HEK293T (cell line): ENCODE results near the gene OR2G3.

Experiments
- CTCF ChIA-PET: fragments of 350-600 bp; formaldehyde crosslinking; extraction: SDS; loops from one replicate; lab custom pipeline; 2021; ENCODE audit warnings: antibody characterized with exemption, inconsistent platforms; lab: Yijun Ruan, JAX
- POLR2A ChIA-PET: fragments of 350-600 bp; formaldehyde crosslinking; extraction: SDS; loops from one replicate; lab custom pipeline; 2020; ENCODE audit warnings: antibody characterized with exemption, inconsistent platforms; lab: Yijun Ruan, JAX
- DNase-seq: peaks from one replicate; pipeline ENCODE4 v3.0.0; 2012; ENCODE audit warnings: mixed read lengths; ENCODE audit errors: extremely low spot score
- ARNT ChIP-seq: fragments of 450-650 bp; IDR thresholded peaks from 2 replicates; pipeline ENCODE4 v1.6.1; 2017; ENCODE audit warnings: mild to moderate bottlenecking
- BHLHE40 ChIP-seq: fragments of 450-650 bp; IDR thresholded peaks from 2 replicates; pipeline ENCODE4 v1.6.1; 2016; ENCODE audit warnings: mild to moderate bottlenecking, moderate library complexity, borderline replicate concordance
- CTBP1 ChIP-seq: fragments of 450-650 bp; IDR thresholded peaks from 2 replicates; pipeline ENCODE4 v1.6.1; 2016; ENCODE audit warnings: borderline replicate concordance
- ELF4 ChIP-seq: fragments of 450-650 bp; IDR thresholded peaks from 2 replicates; pipeline ENCODE4 v1.6.1; 2017; ENCODE audit warnings: antibody characterized with exemption
- FOXA1 ChIP-seq: fragments of 450-650 bp; IDR thresholded peaks from 2 replicates; pipeline ENCODE4 v1.6.1; 2016; ENCODE audit warnings: mild to moderate bottlenecking
- FOXK2 ChIP-seq: fragments of 450-650 bp; IDR thresholded peaks from 2 replicates; pipeline ENCODE4 v1.6.1; 2016; ENCODE audit warnings: mild to moderate bottlenecking
- FOXM1 ChIP-seq: fragments of 450-650 bp; IDR thresholded peaks from 2 replicates; pipeline ENCODE4 v1.6.1; 2017; ENCODE audit warnings: mild to moderate bottlenecking, borderline replicate concordance
- HDGF ChIP-seq: fragments of 450-650 bp; IDR thresholded peaks from 2 replicates; pipeline ENCODE4 v1.6.1; 2017; ENCODE audit warnings: antibody characterized with exemption, borderline replicate concordance
- L3MBTL2 ChIP-seq: fragments of 450-650 bp; conservative IDR thresholded peaks from 2 replicates; pipeline ENCODE4 v1.6.1; 2016; ENCODE audit warnings: mild to moderate bottlenecking
- LEF1 ChIP-seq: fragments of 450-650 bp; IDR thresholded peaks from 2 replicates; pipeline ENCODE4 v1.6.1; 2017; ENCODE audit warnings: mild to moderate bottlenecking, borderline replicate concordance
- NFRKB ChIP-seq: fragments of 450-650 bp; IDR thresholded peaks from 2 replicates; pipeline ENCODE4 v1.6.1; 2016; ENCODE audit warnings: mild to moderate bottlenecking, moderate library complexity
- SP1 ChIP-seq: fragments of 450-650 bp; IDR thresholded peaks from 2 replicates; pipeline ENCODE4 v1.6.1; 2017
- SUZ12 ChIP-seq: fragments of 450-650 bp; IDR thresholded peaks from 2 replicates; pipeline ENCODE4 v1.6.1; 2016; ENCODE audit warnings: mild to moderate bottlenecking
- TARDBP ChIP-seq: fragments of 450-650 bp; IDR thresholded peaks from 2 replicates; pipeline ENCODE4 v1.6.1; 2016
- ZNF384 ChIP-seq: fragments of 450-650 bp; IDR thresholded peaks from 2 replicates; pipeline ENCODE4 v1.6.1; 2016
- TF ChIP-seq, protein P1 (sequence below): fragments of 450-650 bp; IDR thresholded peaks from 2 replicates; pipeline ENCODE4 v1.6.1; 2016

The OR2G3 gene

DNA sequence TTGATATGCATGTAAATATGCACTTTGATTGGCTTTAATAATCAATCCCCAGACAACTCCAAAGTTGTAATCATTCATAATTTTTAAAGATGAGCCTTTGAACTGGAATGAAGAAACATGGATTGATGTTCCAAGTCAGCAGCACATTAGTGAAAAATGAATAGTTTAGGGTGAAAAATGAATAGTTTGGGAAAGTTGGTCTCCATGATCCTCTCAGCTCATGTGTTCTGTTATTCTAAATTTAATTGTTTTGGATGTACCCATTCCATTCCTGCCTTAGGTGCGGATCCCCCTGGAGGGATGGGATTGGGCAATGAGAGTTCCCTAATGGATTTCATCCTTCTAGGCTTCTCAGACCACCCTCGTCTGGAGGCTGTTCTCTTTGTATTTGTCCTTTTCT lies at the start of gene OR2G3:
OR2G3 (plus strand) TSS at position 301 of the 400 bp plus-strand sequence; CDS start at position 301, 0 bp downstream.
- TF ChIP-seq HDGF (no peak), ELF4 (no peak), ZNF384 (no peak), NFRKB (no peak), SUZ12 (no peak), BHLHE40 (no peak), SP1 (no peak), L3MBTL2 (no peak), FOXA1 (no peak), FOXM1 (no peak), CTBP1 (no peak), TARDBP (no peak)
- TF ChIP-seq, protein P1, sequence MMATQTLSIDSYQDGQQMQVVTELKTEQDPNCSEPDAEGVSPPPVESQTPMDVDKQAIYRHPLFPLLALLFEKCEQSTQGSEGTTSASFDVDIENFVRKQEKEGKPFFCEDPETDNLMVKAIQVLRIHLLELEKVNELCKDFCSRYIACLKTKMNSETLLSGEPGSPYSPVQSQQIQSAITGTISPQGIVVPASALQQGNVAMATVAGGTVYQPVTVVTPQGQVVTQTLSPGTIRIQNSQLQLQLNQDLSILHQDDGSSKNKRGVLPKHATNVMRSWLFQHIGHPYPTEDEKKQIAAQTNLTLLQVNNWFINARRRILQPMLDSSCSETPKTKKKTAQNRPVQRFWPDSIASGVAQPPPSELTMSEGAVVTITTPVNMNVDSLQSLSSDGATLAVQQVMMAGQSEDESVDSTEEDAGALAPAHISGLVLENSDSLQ: no peak
- DNase-seq: no peak
- POLR2A ChIA-PET: no interaction called here
- CTCF ChIA-PET: no interaction called here

DNA sequence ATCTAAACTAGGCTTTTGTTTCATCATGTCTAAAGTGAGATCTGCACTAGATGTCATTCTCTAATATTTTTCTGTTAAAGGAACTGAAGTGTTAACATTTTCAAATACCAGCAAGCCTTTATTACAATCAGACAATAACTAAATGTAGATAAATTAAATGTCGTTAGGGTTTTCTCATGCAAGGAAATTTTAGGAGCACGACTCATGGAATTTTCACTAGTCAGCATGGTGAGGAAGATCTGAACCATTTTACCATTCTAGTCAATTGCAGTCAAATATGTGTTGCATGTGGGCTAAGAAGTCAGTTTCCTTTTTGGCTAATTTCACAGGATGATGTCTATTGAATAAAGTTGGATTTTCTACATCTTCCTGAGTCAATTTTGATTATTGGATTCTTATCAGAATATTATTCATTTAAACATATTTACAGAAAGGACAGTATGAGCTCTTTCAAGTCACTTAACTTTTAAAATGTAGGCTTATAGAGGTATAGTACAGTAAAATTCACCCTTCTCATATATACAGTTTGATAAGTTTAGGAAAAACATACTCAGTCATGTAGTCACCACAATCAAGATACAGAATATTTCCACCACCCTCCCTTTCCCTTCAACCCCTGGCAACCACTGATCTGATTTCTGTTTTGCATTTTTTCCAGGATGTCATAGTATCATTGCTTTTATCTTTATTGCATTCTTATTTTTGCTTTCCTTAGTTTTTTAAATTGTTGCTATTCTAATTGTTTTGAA lies 47.3 kb upstream of the OR2G3 start:
- TF ChIP-seq L3MBTL2 (no peak), FOXA1 (no peak), ARNT (no peak), FOXK2 (no peak)
- DNase-seq: no peak
- ChIA-PET POLR2A (no interaction called here), CTCF (no interaction called here)

DNA sequence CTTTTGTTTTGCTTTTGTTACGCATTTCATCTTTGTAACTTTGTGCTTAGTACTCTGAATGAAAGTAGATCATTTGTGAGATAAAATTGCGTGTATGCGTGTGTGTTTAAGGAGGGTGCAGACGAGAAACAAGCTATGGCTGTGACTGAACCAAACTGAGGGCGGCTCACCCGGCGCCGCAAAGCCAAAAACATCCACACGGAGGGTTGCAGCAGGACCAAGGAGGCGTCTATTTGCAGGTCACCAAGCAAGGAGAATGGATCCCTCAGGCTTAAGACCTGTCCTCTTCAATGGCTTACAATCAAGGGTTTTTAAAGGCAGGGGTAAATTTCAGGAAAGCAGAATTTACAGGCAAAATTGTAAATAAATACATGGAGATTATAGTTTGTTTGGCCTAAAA lies 43.7 kb upstream of the OR2G3 start:
- ChIA-PET CTCF (no interaction called here), POLR2A (no interaction called here)
- no peak for DNase-seq
- TF ChIP-seq FOXM1 (no peak), SP1 (no peak), SUZ12 (no peak), ZNF384 (no peak), HDGF (no peak), BHLHE40 (no peak), FOXK2 (no peak), L3MBTL2 (no peak), LEF1 (no peak), ELF4 (no peak), TARDBP (no peak), ARNT (no peak)
- TF ChIP-seq, protein P1: no peak

DNA sequence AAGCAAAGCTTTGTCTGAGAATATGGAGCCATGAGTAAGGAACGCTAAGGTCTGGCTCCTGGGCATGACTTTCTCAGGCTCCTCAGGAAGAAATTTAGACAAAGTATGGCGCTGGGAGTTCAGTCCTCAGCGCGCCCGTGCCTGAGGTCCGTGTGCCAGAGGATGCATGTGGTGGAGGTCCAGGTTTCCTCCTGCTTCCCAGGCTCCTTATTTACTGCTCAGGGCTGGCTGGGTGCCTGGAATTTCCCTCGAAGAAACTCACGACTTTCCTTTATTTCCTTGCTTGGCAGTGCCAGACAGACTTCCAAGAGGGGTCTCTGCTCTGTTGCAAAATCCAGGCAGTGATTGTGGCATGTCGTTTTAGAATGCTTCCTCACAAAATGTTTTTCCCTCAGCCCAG lies 43.2 kb upstream of the OR2G3 start:
- no peak for DNase-seq
- CTCF ChIA-PET: no interaction called here
- POLR2A ChIA-PET: no interaction called here
- TF ChIP-seq FOXK2 (no peak), ARNT (no peak), HDGF (no peak), SUZ12 (no peak), ELF4 (no peak), ZNF384 (no peak), BHLHE40 (no peak), CTBP1 (no peak), FOXA1 (no peak), FOXM1 (no peak), NFRKB (no peak), TARDBP (no peak), L3MBTL2 (no peak), SP1 (no peak)
- TF ChIP-seq, protein P1: no peak

DNA sequence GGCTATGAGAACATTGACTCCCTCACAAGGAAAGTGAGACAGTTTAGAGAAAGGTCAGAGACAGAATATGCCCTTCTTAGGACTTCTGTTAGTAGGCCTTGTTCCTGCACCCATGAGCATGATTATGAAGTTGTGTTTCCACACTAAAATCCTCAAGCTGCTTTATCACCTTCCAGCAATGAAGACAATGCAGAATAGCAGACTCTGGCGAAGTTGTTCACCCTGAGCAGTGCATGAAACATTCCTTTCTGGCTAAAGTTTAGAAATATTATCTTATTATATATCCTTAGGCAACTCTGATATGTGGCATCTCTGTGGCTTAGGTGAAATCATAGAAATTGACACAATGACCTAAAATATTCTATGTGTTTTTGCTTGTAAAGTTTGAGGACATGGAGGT lies 31.1 kb upstream of the OR2G3 start:
- no peak for DNase-seq
- POLR2A ChIA-PET: no interaction called here
- no peak for TF ChIP-seq FOXM1
- CTCF ChIA-PET: no interaction called here

DNA sequence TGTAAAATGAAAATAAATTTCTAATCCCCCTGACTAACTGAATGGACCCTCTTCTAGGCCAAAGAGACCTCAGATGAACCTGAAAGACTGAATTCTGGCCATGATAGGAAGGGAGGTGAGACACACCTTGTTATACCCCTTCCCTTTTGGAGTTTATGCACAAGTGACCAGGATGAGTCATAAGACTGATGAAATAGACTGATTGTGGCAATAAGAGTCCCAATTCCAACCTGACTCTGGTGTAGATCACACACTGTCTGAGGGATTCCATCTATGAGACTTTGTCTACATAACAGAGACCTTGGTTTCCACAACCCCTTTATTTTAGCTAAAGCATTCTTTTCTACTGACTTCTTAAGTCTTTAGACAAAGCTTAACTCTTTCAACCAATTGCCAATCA lies 30.7 kb upstream of the OR2G3 start:
- TF ChIP-seq FOXK2: no peak
- TF ChIP-seq SP1: no peak
- no peak for TF ChIP-seq BHLHE40
- TF ChIP-seq LEF1: no peak
- no peak for TF ChIP-seq SUZ12
- no peak for TF ChIP-seq ARNT
- no peak for DNase-seq
- POLR2A ChIA-PET: no interaction called here
- CTCF ChIA-PET: no interaction called here

DNA sequence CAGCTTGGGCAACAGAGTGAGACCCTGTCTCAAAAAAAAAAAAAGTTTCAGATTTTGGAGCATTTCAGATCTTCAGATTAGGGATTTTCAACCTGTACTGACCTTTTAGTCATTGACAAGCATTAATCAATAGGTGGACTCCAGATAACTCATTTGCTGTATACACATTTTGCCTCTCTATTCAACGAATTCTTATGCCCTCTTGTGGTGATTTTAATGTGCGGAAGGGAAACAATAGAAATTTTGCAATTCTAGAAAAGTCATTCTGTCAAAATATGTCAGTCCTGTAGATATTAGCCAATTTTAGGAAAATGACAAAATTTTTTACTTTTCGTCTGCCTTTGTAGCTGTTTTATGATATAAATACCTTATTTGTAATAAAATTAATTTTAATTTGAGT lies 28.9 kb upstream of the OR2G3 start:
- DNase-seq: no peak
- ChIA-PET CTCF (no interaction called here), POLR2A (no interaction called here)
- TF ChIP-seq ZNF384 (no peak), LEF1 (no peak), SP1 (no peak), FOXA1 (no peak), FOXM1 (no peak), L3MBTL2 (no peak), BHLHE40 (no peak), NFRKB (no peak), FOXK2 (no peak), SUZ12 (no peak), ELF4 (no peak), ARNT (no peak), CTBP1 (no peak), TARDBP (no peak), HDGF (no peak)
- TF ChIP-seq, protein P1: no peak
